ENCODE measurements around the gene PRH1.

The PRH1 gene

DNA sequence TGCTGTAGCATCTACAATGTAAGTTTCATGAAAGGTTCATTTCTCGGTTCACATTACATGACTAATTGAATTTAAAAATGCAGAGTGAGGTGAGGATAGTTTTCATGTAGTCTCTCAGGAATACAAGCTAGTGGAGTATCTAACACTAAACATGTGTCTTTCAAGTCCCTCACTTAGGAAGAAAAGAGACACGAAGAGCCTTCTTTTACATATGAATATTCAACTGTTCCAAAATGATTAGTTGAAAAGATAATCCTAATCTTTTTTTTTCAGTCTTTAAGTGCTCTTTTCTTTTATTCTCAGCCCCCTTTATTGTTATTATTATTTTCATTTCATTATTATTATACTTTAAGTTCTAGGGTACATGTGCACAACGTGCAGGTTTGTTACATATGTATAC is 45.6 kb downstream of the PRH1 start:
- no peak for DNase-seq (ENCODE audit: low read depth in 2 of 2)
